ENCODE data around the gene RHOB.
A peak's percentile ranks its signal among the peaks of the same experiment; 100 is the strongest.
"Not testable (repeated sequence)": the region's sequence is repeated elsewhere in the genome, so short reads cannot be mapped to it uniquely, and the experiment has no call there.

RHOB gene

GRCh38 chr2:20446917-20447436, at the start of gene RHOB:
TSS of gene RHOB (plus strand) at chr2:20447074. CDS start at chr2:20447466, 392 bp downstream.
- DNase-seq (ENCODE audit: low spot score), result peak; percentile 95

- no peak for DNase-seq (ENCODE audit: low spot score)
Observed at GRCh38 chr2:20397811-20398447, 48.9 kb upstream of the RHOB start.

- DNase-seq (ENCODE audit: low spot score), result no peak
Observed at GRCh38 chr2:20398956-20399567, 47.8 kb upstream of the RHOB start.

GRCh38 chr2:20400306-20400705, 46.6 kb upstream of the RHOB start:
- DNase-seq (ENCODE audit: low spot score), result no peak

- no peak for DNase-seq (ENCODE audit: low spot score)
Observed at GRCh38 chr2:20400787-20401488, 45.9 kb upstream of the RHOB start.

GRCh38 chr2:20401489-20401835, 45.4 kb upstream of the RHOB start:
- DNase-seq (ENCODE audit: low spot score), result no peak

- no peak for DNase-seq (ENCODE audit: low spot score)
Observed at GRCh38 chr2:20403774-20404312, 43.0 kb upstream of the RHOB start.

- DNase-seq (ENCODE audit: low spot score), result no peak
Observed at GRCh38 chr2:20404950-20405349, 41.9 kb upstream of the RHOB start.

- DNase-seq (ENCODE audit: low spot score), result no peak
Observed at GRCh38 chr2:20409039-20409438, 37.8 kb upstream of the RHOB start.

- no peak for DNase-seq (ENCODE audit: low spot score)
Observed at GRCh38 chr2:20410556-20411277, 36.2 kb upstream of the RHOB start.

- peak; percentile 70 for DNase-seq (ENCODE audit: low spot score)
Observed at GRCh38 chr2:20411361-20411894, 35.4 kb upstream of the RHOB start.

GRCh38 chr2:20414806-20415205, 32.1 kb upstream of the RHOB start:
- DNase-seq (ENCODE audit: low spot score), result no peak

- DNase-seq (ENCODE audit: low spot score), result no peak
Observed at GRCh38 chr2:20415511-20415918, 31.4 kb upstream of the RHOB start.

- no peak for DNase-seq (ENCODE audit: low spot score)
Observed at GRCh38 chr2:20416723-20417122, 30.2 kb upstream of the RHOB start.

- DNase-seq (ENCODE audit: low spot score), result not testable (repeated sequence)
Observed at GRCh38 chr2:20417230-20417821, 29.5 kb upstream of the RHOB start.

GRCh38 chr2:20418519-20418918, 28.4 kb upstream of the RHOB start:
- no peak for DNase-seq (ENCODE audit: low spot score)

GRCh38 chr2:20419007-20419576, 27.8 kb upstream of the RHOB start:
- no peak for DNase-seq (ENCODE audit: low spot score)

GRCh38 chr2:20419752-20420151, 27.1 kb upstream of the RHOB start:
- no peak for DNase-seq (ENCODE audit: low spot score)

GRCh38 chr2:20421336-20421987, 25.4 kb upstream of the RHOB start:
- no peak for DNase-seq (ENCODE audit: low spot score)

GRCh38 chr2:20421988-20422370, 24.9 kb upstream of the RHOB start:
- DNase-seq (ENCODE audit: low spot score), result no peak

Measured in CD4-positive, alpha-beta T cell treated with Interleukin-2 at 100 ng/mL for 4 hours (primary cell).